Mammary epithelial cell (primary cell): Measurements from ENCODE around the gene NUDT4.

ENCODE experiments used
- CTCF ChIP-seq, 2 donors: IDR thresholded peaks in 1 of 2; conservative IDR thresholded peaks in 1 of 2; 2 replicates each; pipeline ENCODE4 v1.5.1; 2011 to 2012; ENCODE audit warnings: inconsistent platforms in 2 of 2, low read length in 2 of 2, mild to moderate bottlenecking in 2 of 2, control low read depth in 1 of 2, low read depth in 1 of 2; ENCODE audit not compliant: insufficient read depth in 1 of 2; ENCODE audit errors: extremely low read depth in 1 of 2
- EZH2 ChIP-seq: IDR thresholded peaks from 2 replicates; pipeline ENCODE4 v1.6.1; 2012; ENCODE audit warnings: low read length, inconsistent platforms, borderline replicate concordance

- TF ChIP-seq CTCF (conservative IDR thresholded peaks at IDR 0.05 in 1 of 2, IDR thresholded peaks at IDR 0.05 in 1 of 2; ENCODE audit: extremely low read depth in 1 of 2, insufficient read depth in 1 of 2, low read depth in 1 of 2, low read length in 2 of 2) (no peak), EZH2 (no peak)
These were observed 78.4 kb downstream of the NUDT4 start for GRCh38 chr12:93456077-93456476.
